VCaP (cell line): ENCODE measurements around the gene FXYD1.

ENCODE experiments used
- H3K27ac ChIP-seq: fragments of 450-650 bp; 2 replicates; pipeline ENCODE4 v1.5.1; 2017
- CTCF ChIP-seq: fragments of 450-650 bp; conservative IDR thresholded peaks from 2 replicates; pipeline ENCODE4 v1.5.1; 2017; ENCODE audit warnings: mild to moderate bottlenecking, moderate library complexity

Gene FXYD1

GRCh38 chr19:35105047-35105410 is 33.6 kb upstream of the FXYD1 start:
- TF ChIP-seq CTCF: no peak
- no peak overlapping the region for H3K27ac ChIP-seq

DNA sequence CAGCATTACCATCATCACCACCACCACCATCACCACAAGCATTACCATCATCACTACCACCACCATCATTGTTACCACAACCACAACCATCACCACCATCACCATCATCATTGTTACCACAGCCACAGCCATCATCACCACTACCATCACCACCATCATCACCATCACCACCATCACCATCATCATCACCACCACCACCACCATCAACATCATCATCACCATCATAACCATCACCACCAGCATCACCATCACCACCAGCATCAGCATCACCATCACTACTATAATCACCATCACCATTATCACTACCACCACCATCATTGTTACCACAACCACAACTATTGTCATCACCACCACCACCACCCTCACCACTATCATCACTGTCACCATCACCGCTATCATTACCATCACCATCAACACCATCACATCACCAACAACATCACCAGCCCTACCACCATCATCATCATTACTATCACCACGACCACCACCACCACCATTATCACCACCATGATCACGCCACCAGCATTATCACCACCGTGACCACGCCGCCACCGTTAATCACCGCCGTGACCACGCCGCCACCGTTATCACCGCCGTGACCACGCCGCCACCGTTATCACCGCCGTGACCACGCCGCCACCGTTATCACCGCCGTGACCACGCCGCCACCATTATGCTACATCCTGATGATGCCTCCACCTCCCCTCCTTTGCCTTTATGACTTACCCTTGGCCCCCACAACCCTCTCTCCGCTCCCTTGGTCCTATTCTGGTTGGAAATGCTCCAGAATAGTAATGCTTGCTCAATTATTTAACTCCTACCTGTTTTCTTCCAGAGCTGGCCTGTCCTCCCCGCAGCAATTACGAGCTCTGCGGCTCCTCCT is 33.0 kb upstream of the FXYD1 start:
- TF ChIP-seq CTCF: no peak
- no peak overlapping the region for H3K27ac ChIP-seq

- TF ChIP-seq CTCF: no peak
- H3K27ac ChIP-seq: no peak overlapping the region
Observed at GRCh38 chr19:35106291-35106583, 32.4 kb upstream of the FXYD1 start.

- TF ChIP-seq CTCF: no peak
- no peak overlapping the region for H3K27ac ChIP-seq
Observed at GRCh38 chr19:35106898-35107541, 31.6 kb upstream of the FXYD1 start.

- no peak overlapping the region for H3K27ac ChIP-seq
- TF ChIP-seq CTCF: no peak
Observed at GRCh38 chr19:35107545-35107944, 31.1 kb upstream of the FXYD1 start.

DNA sequence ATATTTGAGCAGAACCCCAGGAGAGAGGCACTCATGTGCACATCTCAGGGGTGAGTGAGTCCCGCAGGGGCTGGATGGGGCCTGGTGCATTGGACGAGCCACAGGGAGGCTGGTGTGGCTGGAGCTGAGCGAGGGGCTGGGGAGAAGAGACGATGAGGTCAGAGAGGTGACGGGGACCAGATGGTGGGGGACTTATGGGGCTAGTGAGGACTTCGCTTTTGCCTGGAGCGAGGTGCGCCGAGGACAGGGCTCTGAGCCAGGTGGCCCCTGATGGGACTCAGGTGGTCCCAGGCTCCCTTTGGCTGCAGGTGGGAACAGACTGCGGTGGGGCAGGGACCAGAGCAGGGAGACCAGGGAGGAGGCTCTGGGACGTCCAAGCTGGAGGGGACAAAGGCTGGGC is 29.9 kb upstream of the FXYD1 start:
- no peak for TF ChIP-seq CTCF
- no peak overlapping the region for H3K27ac ChIP-seq

DNA sequence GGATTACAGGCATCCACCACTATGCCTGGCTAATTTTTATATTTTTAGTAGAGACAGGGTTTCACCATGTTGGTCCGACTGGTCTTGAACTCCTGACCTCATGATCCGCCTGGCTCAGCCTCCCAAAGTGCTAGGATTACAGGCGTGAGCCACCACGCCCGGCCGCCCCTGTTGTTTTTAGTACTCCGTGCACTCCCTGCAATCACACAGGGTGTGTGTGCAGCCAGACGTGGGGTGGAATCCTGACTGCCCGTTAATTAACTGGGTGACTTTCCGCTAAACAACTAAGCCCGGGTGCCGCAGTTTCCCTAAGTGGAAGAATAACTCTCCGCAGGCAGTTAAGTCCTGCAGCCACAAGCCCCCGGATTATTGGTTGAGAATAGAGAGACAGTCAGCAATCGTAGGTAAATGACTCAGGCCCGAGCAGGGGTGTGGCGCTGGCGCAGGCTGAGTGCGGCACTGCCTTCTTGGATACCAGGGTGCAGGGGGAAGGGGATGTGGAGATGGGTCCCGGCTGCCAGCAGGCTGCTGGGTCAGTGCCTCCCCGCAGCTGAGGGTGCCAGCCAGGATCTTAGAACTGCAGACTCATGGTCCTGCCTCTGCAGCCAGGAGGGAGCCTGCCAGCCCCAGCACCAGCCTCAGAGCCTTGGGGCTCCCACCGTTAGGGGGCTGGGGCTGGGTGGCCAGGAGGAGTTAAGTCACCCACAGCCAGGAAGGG is 29.1 kb upstream of the FXYD1 start:
- H3K27ac ChIP-seq: no peak overlapping the region
- TF ChIP-seq CTCF: no peak
